Stimulated activated CD8-positive, alpha-beta memory T cell treated with anti-CD3 and anti-CD28 coated beads, Interleukin-7, amount 100 ng/mL, for 48 hours (primary cell): ENCODE measurements around the gene PRAMEF27.
"Not testable (repeated sequence)": the region's sequence is repeated elsewhere in the genome, so short reads cannot be mapped to it uniquely, and the experiment has no call there.

Source experiments
- DNase-seq, 2 donors: peaks; one replicate each; pipeline ENCODE4 v3.0.0-alpha.2; 2020; ENCODE audit warnings: low read depth in 1 of 2; ENCODE audit errors: extremely low read depth in 1 of 2

PRAMEF27 gene

GRCh38 chr1:13056475-13056874 lies at the start of gene PRAMEF27:
PRAMEF27 (minus strand) TSS chr1:13056575; CDS start chr1:13053659, 2,916 bp downstream.
- not testable (repeated sequence) for DNase-seq

- not testable (repeated sequence) for DNase-seq
Measured at GRCh38 chr1:13070474-13070873, 14.1 kb upstream of the PRAMEF27 start, which contains the start of gene PRAMEF25. PRAMEF25 (plus strand) TSS chr1:13070774; CDS start chr1:13073694, 2,920 bp downstream.

- not testable (repeated sequence) for DNase-seq
Measured at GRCh38 chr1:13019846-13020245, 36.5 kb downstream of the PRAMEF27 start.

GRCh38 chr1:13011932-13012331 lies 44.4 kb downstream of the PRAMEF27 start:
- DNase-seq: not testable (repeated sequence)

DNA sequence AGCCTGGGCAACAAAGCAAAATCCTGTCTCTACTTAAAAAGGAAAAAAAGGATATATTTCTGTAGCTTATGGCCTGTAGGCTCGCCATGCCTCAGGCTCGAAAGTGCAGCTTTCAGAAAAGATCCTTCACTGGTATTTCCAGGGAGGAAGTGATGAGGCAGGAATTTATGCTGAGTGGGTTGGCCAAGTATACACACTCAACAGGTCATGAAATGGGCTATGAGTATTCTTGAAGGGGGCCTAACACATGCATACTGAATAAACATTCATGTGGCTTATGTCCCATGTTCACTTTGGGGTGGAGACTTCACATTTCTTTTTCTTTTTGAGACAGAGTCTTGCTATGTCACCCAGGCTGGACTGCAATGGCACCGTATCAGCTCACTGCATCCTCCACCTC lies 47.0 kb downstream of the PRAMEF27 start:
- not testable (repeated sequence) for DNase-seq

- DNase-seq: not testable (repeated sequence)
Measured at GRCh38 chr1:13005732-13006131, 50.6 kb downstream of the PRAMEF27 start.
